ENCODE data around the gene COL9A1.
"Not testable (repeated sequence)": the region's sequence is repeated elsewhere in the genome, so short reads cannot be mapped to it uniquely, and the experiment has no call there.

COL9A1 gene

GRCh38 chr6:70303034-70303525 is at the start of gene COL9A1:
TSS of gene COL9A1 (minus strand) at chr6:70303084. CDS start at chr6:70302924, 160 bp downstream.
- no peak for DNase-seq

DNA sequence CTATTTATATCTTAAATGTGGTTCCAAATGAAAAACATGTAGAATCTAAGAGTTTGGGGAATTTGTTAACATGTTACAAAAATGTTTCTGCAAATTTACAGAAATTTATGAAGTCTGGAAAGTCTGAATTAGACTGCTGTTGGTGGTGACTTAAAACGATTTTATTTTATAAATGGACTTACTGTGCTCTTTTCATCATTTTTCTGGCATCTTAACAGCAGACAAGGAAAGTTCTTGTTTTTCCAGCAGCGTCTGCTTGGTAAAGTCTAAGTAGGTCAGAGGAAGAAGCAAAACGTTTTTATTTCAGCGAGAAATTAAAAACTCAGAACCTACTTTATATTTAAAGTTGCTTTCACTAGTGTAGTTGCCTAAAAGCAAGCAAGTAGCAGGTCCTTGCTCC is 48.6 kb upstream of the COL9A1 start:
- no peak for DNase-seq

DNA sequence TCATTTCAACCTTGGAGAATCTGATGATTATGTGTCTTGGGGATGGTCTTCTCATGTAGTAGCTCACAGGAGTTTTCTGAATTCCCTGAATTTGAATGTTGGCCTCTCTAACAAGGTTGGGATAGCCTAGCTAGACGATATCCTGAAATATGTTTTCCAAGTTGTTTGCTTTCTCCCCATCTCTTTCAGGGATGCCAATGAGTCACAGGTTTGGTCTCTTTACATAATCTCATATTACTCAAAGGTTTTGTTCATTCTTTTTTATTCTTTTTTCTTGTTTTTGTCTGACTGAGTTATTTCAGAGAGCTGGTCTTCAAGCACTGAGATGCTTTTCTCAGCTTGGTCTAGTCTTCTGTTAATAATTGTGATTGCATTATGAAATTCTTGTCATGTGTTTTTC is 42.7 kb upstream of the COL9A1 start:
- DNase-seq: no peak

- no peak for DNase-seq
Observed at GRCh38 chr6:70343313-70343712, 40.4 kb upstream of the COL9A1 start.

- not testable (repeated sequence) for DNase-seq
Observed at GRCh38 chr6:70339810-70340209, 36.9 kb upstream of the COL9A1 start.

GRCh38 chr6:70338775-70339174 is 35.9 kb upstream of the COL9A1 start:
- DNase-seq: no peak

DNA sequence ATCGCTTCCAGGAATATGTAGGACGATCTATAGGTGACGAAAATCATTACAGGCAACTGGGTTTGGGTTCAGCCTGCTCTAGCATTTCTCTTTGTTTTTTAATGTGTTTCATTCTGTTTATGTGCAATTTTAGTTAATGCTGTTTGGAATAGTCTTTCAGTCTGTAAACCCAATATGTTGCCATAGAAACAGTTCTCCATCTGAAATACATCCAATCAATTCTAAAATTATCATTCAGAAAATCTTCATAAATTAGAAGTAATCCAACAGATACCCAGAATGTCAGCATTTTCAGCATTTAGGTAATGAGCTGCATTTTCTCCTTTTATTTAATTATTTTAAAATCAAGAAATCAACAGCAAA is 34.8 kb upstream of the COL9A1 start:
- DNase-seq: no peak

DNA sequence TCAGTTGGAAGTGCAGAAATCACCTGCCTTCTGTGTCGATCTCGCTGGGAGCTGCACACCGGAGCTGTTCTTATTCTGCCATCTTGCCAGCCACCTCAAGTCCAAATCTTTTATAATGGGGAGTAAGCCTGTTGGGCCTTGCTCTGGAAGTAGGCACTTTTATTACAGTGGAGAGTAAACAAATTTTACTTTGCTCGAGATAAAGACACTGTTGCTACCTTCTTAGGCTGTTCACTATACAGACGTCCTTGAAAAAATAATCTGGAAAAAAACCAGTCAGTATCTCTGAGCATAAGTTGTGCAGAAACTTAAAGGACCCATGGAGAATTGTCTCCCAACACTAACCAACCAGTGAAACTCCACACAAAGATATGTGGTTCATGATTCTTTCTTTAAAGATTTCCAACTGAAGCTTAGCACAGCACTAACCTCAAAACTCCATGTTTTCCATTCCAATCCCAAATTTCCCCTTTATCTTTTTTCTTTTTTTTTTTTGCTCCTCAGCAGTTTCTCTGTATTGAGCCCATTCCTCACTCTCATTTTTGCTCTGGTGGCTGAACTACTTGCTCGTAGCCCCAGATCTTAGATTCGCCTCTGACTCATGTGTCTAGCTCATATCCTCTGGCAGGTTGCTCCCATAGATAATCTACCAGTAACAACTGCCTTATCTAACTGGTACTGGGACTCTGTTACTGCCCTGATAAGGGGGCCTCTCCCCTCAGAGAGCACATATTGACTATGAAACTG is 34.3 kb upstream of the COL9A1 start:
- no peak for DNase-seq

GRCh38 chr6:70327036-70327435 is 24.2 kb upstream of the COL9A1 start:
- no peak for DNase-seq

- no peak for DNase-seq
Observed at GRCh38 chr6:70325009-70325408, 22.1 kb upstream of the COL9A1 start.

GRCh38 chr6:70317799-70318198 is 14.9 kb upstream of the COL9A1 start:
- not testable (repeated sequence) for DNase-seq

DNA sequence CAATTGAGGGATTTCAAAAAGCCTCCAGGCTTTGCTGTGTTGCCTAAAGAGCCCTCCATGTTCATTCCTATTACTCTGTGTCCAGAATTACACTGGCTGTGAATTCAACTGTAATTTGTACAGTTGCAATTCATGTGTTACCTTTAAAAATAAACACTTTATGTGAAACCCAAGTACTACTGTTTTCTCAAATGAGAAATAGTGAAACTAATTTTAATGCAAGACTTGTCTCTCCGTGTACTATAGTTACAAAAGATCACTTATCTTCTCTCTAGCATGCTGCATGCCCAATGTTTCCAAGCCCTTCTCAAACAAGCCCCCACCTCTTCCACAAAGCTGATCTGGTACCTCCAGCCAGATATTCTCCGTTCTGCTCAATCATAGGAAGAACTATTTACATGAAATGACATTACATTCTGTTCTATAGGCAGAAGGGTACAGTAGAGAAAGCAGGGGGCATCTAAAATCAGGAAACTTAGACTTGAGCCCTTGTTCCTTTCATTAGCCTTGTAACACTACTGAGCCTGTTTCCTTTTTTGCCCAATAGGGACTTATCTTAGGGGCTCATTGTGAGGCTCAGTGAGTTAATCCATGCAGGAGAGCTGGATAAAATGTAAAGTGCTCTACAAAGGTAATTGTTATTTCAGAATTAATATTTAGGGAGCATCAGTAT is 12.3 kb upstream of the COL9A1 start:
- DNase-seq: no peak

DNA sequence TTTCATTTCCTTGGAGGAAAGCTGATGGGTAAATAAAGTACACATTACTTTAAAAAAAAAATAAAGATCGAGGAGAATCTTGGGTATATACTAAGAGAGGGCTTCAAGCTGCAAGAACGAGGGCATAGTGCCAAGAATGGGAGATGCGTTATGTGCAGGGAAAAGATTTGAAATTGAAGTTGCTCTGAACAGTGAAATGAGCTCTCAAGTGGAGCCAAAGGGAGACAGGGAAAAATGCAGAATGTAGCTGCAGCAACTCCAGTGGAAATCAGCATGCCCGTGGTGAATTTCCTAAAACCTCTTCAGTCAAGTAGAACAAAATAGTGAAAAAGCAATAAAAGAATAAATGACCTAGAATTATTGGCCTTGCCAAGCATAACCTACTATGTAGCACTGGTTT is 11.4 kb upstream of the COL9A1 start:
- no peak for DNase-seq

DNA sequence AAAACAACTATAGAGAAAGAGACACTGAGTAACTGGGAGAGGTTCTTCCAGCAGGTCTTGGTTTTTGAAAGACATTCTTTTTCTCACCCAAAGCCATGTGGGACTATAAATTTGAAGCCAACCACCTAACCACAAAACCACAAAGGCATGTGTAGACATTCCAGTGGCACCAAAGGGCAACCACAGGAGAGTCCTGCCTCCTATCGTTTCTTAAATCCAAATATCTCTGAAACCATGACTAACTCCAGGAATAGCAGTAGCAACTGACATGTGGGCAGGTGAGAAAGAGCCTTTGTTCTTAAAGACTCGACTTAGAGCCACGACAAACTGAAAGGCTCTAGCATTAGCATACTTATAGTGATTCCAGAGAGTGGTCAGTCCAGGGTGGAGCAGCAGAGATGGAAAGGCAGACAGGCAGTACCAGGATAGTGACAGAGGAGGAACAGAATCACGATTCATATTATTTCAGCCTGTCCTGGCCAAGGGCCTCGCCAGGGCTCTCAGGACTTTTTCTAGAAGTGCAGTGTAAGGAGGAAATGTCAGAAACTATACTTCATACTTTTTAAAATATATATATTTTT is 9.4 kb upstream of the COL9A1 start:
- no peak for DNase-seq

DNA sequence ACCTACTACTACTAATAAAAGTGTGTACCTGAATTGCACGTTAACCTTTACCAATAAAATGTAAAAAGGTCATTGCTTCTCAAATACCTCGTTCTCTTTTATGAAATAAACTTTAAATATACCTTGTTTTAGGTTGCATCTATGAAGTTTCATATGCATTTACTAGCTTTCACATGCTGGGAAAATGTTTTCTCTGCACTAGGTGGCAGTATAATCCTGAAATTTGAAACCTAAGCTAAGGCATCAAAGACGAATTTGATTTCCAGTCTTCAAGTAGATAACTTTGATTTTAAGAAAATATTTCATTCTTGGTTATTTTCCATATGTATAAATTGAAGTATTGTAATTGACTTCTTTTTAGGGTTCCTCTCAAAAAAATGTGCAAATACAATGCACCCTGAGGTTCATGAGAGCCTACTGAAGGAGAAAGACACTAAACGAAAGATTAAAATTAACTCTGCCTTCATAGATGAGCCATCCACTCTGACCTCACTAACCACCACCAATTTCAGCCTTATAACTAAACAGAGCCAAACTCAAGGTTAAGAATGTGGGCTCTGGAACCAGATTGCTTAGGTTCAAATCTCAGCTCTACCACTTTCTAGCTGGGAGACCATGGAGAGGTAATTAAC is 7.3 kb upstream of the COL9A1 start:
- peak in 1 of 2 experiments; percentile 60 for DNase-seq

- DNase-seq: no peak
Observed at GRCh38 chr6:70309243-70309642, 6.4 kb upstream of the COL9A1 start.

GRCh38 chr6:70308142-70308541 is 5.3 kb upstream of the COL9A1 start:
- DNase-seq: not testable (repeated sequence)

- no peak for DNase-seq
Observed at GRCh38 chr6:70307008-70307407, 4.1 kb upstream of the COL9A1 start.

DNA sequence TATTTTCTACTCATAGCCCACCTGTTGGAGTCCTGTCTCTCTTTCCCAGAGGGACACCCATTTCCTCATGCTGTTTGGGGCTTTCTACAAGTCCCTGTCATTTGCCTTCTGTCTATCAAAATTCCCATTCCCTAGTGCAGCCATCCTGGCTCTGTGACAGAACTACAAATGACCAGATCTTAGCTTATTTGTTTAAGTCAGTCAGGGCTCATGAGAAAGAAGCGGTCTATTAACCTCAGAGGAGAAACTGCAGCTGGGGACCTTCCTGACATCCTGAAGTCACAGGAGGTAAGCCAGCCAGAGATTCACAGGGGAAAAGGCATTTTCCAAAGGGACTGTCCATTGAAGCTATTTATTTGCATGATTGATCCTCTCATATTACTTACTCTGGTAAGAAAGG is 1.7 kb upstream of the COL9A1 start:
- no peak for DNase-seq

DNA sequence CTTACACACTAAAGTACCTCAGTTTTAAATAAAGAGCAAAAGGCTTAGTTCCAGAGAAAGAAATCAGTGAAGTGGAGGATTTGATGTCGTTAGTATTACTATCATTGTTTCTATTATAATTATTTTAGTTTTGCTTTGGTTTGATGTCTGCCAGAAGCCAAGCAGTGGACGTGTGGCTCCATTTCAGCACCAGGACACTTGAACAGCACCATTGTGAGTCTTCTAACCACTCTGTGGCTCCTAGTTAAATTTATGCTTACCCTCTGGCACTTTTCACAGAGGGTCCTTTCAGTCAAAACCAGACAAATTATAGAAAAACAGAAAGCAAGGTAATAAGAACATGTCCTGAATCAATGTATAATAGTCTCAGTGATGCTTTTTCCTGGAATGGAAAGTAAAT is 3.4 kb downstream of the COL9A1 start:
- no peak for DNase-seq

- DNase-seq: no peak
Observed at GRCh38 chr6:70298068-70298467, 4.8 kb downstream of the COL9A1 start.

DNA sequence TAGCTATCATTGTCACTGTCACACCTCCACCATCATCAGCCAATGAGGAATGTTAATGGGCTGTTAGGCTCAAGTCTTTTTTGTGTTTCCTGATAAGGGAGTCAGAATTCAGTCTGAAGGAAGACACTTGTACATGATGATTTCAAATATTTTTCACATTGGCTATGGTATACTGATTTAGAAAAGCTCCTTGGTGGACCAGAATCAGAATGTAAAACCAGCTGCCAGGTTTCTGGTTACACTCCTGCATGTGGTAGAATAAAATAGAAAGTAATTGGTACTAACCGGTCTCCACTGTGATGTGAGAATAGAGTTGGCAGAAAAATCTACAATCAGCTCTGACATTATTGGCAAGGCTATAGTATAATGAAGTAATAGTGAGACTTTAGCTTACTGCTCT is 10.7 kb downstream of the COL9A1 start:
- DNase-seq: no peak

- DNase-seq: no peak
Observed at GRCh38 chr6:70289299-70289698, 13.6 kb downstream of the COL9A1 start.

DNA sequence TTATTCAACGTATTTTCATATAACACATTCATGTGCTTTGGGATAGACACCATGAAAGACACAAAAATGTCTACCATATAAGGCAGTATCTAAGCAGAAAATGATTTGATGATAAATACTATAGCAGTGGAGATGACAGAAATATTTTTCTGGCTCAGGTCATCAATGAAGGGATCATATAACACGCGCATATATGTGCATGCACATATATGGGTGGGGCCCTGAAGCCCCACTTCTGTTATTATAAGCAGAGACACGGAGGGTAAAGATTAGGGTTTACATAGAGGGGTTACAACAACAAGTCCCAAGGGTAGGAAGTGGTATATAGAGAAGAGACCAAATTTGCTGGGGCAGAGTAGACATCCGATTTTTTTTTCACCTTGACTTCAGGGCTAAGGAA is 16.0 kb downstream of the COL9A1 start:
- no peak for DNase-seq
